ENCODE data around the gene GRM7. TPM values are rescaled to one million over a fixed set of nuclear protein-coding genes. Genes with fewer than 3 reads are reported as not detected.

GRM7 gene
- total RNA-seq, 2 experiments from 2014 or later, result not detected

- no peaks in the 10 kb centered on the region for H3K36me3 Mint-ChIP-seq (ENCODE audit: low read depth)
- ChIA-PET CTCF (no interaction called here), POLR2A (no interaction called here)
- H3K4me1 Mint-ChIP-seq, result no peaks in the 10 kb centered on the region
- intact Hi-C loops (cut with DNase I, micrococcal nuclease), result no loop called here
- H3K27me3 Mint-ChIP-seq, result peaks cover 2% of the 10 kb centered on the region
- no peak overlapping the region for H3K27ac Mint-ChIP-seq
- no peak overlapping the region for H3K4me3 Mint-ChIP-seq
- ATAC-seq (no peak), DNase-seq (no peak)
- H3K9me3 Mint-ChIP-seq (ENCODE audit: low read depth), result no peaks in the 10 kb centered on the region
Observed at GRCh38 chr3:7728566-7729519, 867.9 kb downstream of the GRM7 start.

DNA sequence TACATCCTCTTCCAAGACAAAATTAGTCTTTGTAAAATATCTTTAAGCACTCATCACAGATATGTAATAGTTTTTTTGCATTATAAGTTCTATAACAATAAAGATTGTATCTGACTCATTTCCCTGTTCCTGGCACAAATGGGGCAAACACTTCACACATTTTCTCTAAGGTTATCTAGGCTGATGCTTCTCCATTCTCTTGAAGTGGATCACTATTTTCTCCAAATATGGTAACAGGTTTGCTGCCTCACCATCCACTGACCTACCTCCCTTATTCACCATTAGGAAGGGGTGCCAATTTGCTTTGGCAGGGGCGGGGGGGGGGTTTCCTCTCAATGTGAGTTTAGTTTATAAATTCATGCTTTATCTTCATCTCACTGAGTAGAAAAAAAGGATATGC lies 873.0 kb downstream of the GRM7 start:
- Mint-ChIP-seq H3K4me1 (no peaks in the 10 kb centered on the region), H3K27ac (no peak overlapping the region), H3K9me3 (ENCODE audit: low read depth) (no peaks in the 10 kb centered on the region), H3K27me3 (peaks cover 2% of the 10 kb centered on the region), H3K4me3 (no peak overlapping the region), H3K36me3 (ENCODE audit: low read depth) (no peaks in the 10 kb centered on the region)
- ATAC-seq (no peak), DNase-seq (no peak)
- ChIA-PET POLR2A (no interaction called here), CTCF (no interaction called here)
- intact Hi-C loops (cut with DNase I, micrococcal nuclease), result no loop called here

DNA sequence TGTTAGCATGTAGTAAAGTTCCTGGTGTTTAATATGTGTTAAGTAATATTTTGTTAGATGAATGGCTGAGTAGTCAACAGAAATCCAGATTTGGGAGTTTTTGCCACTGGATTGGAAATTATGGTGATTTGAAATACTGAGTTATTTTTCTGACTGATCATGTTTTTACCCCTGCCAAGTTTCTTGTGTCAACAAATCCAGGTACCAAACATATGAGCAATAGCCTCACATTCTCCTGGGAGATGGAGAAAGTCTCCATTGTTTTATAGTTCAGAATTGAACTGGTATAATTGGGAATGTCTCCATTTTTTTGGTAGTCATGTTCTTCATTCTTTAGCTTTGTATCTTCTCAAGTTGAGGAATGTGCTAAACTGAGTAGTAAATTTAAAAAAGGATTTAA lies 873.5 kb downstream of the GRM7 start:
- ATAC-seq (no peak), DNase-seq (no peak)
- POLR2A ChIA-PET, result no interaction called here
- Mint-ChIP-seq H3K36me3 (ENCODE audit: low read depth) (no peaks in the 10 kb centered on the region), H3K27ac (no peak overlapping the region), H3K4me3 (no peak overlapping the region), H3K27me3 (peaks cover 2% of the 10 kb centered on the region), H3K4me1 (no peaks in the 10 kb centered on the region), H3K9me3 (ENCODE audit: low read depth) (no peaks in the 10 kb centered on the region)
- CTCF ChIA-PET, result no interaction called here
- intact Hi-C loops (cut with DNase I, micrococcal nuclease), result no loop called here

GRCh38 chr3:7737263-7737662 lies 876.3 kb downstream of the GRM7 start:
- intact Hi-C loops (cut with DNase I, micrococcal nuclease), result no loop called here
- no peak for DNase-seq
- Mint-ChIP-seq H3K27me3 (peaks cover 4% of the 10 kb centered on the region), H3K4me1 (no peaks in the 10 kb centered on the region), H3K4me3 (no peak overlapping the region), H3K9me3 (ENCODE audit: low read depth) (no peaks in the 10 kb centered on the region), H3K27ac (no peak overlapping the region), H3K36me3 (ENCODE audit: low read depth) (no peaks in the 10 kb centered on the region)
- ChIA-PET CTCF (interaction anchor here (0.9 kb wide), 1 partner anchor 13 kb away, joined by 3 read pairs; no protein-coding TSS in a partner anchor), POLR2A (no interaction called here)
- no peak for ATAC-seq

DNA sequence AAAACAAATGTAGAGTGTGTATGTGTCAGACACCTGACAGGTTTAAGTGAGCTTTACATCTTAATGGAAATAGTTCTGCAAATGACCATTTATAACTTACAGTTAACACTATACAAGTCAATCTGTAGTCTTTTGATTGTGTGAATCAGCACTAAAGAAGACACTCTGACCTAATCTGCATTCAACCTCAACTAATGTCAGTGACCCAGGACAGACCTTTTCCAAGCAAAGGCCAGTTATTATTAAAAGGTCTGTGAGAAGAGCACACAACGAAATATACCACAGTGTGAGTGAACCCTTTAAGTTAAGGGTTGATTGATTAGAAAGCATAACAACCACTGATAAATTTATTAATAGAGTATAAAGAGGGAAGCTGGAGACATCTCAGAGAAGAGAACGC lies 878.8 kb downstream of the GRM7 start:
- Mint-ChIP-seq H3K9me3 (ENCODE audit: low read depth) (no peaks in the 10 kb centered on the region), H3K36me3 (ENCODE audit: low read depth) (no peaks in the 10 kb centered on the region), H3K27me3 (peaks cover 2% of the 10 kb centered on the region), H3K4me3 (no peak overlapping the region), H3K27ac (no peak overlapping the region), H3K4me1 (no peaks in the 10 kb centered on the region)
- CTCF ChIA-PET, result no interaction called here
- ATAC-seq (no peak), DNase-seq (no peak)
- intact Hi-C loops (cut with DNase I, micrococcal nuclease), result no loop called here
- POLR2A ChIA-PET, result no interaction called here

GRCh38 chr3:7740458-7740857 lies 879.5 kb downstream of the GRM7 start:
- POLR2A ChIA-PET, result no interaction called here

DNA sequence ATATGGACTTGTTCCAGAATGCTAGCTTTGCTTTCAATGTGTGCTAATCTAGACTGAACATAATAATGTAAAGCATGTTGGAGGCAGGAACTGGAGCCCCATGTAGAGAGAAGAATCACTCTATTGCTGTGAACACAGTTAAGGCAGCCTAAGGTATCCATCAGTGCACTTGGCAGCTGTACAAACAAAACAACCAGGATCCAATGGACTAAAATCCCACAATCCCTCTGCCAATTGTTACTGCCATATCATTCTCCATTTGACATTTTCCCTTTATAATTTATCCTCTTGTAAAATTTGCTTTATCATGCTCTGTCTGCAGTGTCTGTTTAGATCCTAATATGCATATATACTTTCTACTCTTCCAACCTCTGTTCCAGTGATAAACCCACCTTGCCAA lies 883.9 kb downstream of the GRM7 start:
- no peak overlapping the region for H3K27ac Mint-ChIP-seq
- no peak for ATAC-seq

More at GRCh38 chr3:7740458-7740857, 879.5 kb downstream of the GRM7 start:
- ATAC-seq, result no peak
- H3K27me3 Mint-ChIP-seq, result peaks cover 2% of the 10 kb centered on the region
- H3K4me1 Mint-ChIP-seq, result no peaks in the 10 kb centered on the region
- no peaks in the 10 kb centered on the region for H3K36me3 Mint-ChIP-seq (ENCODE audit: low read depth)
- H3K9me3 Mint-ChIP-seq (ENCODE audit: low read depth), result no peaks in the 10 kb centered on the region
- no peak for DNase-seq
- CTCF ChIA-PET, result no interaction called here
- H3K4me3 Mint-ChIP-seq, result no peak overlapping the region
- no peak overlapping the region for H3K27ac Mint-ChIP-seq
- intact Hi-C loops (cut with DNase I, micrococcal nuclease), result no loop called here

GRCh38 chr3:7745711-7746110 lies 884.8 kb downstream of the GRM7 start:
- ChIA-PET POLR2A (no interaction called here), CTCF (no interaction called here)
- ATAC-seq, result no peak
- no peak for DNase-seq
- no peaks in the 10 kb centered on the region for H3K27me3 Mint-ChIP-seq
- H3K9me3 Mint-ChIP-seq (ENCODE audit: low read depth), result no peaks in the 10 kb centered on the region
- no peaks in the 10 kb centered on the region for H3K4me1 Mint-ChIP-seq
- no peaks in the 10 kb centered on the region for H3K36me3 Mint-ChIP-seq (ENCODE audit: low read depth)
- no peak overlapping the region for H3K27ac Mint-ChIP-seq
- no peak overlapping the region for H3K4me3 Mint-ChIP-seq
- intact Hi-C loops (cut with DNase I, micrococcal nuclease), result no loop called here

More for the DNA sequence above, 883.9 kb downstream of the GRM7 start:
- H3K27me3 Mint-ChIP-seq, result no peaks in the 10 kb centered on the region
- ChIA-PET POLR2A (no interaction called here), CTCF (no interaction called here)
- H3K4me1 Mint-ChIP-seq, result no peaks in the 10 kb centered on the region
- no peak for DNase-seq
- no peaks in the 10 kb centered on the region for H3K9me3 Mint-ChIP-seq (ENCODE audit: low read depth)
- intact Hi-C loops (cut with DNase I, micrococcal nuclease), result no loop called here
- no peak overlapping the region for H3K4me3 Mint-ChIP-seq
- no peaks in the 10 kb centered on the region for H3K36me3 Mint-ChIP-seq (ENCODE audit: low read depth)

- no peak for DNase-seq
- POLR2A ChIA-PET, result no interaction called here
- CTCF ChIA-PET, result no interaction called here
- H3K9me3 Mint-ChIP-seq (ENCODE audit: low read depth), result no peaks in the 10 kb centered on the region
- H3K36me3 Mint-ChIP-seq (ENCODE audit: low read depth), result no peaks in the 10 kb centered on the region
- no peak overlapping the region for H3K4me3 Mint-ChIP-seq
- no peak overlapping the region for H3K27ac Mint-ChIP-seq
- intact Hi-C loops (cut with DNase I, micrococcal nuclease), result no loop called here
- no peaks in the 10 kb centered on the region for H3K27me3 Mint-ChIP-seq
- H3K4me1 Mint-ChIP-seq, result peaks cover 5% of the 10 kb centered on the region
- ATAC-seq, result no peak
Observed at GRCh38 chr3:7749931-7750695, 889.2 kb downstream of the GRM7 start.

- Mint-ChIP-seq H3K4me1 (peaks cover 5% of the 10 kb centered on the region), H3K9me3 (ENCODE audit: low read depth) (no peaks in the 10 kb centered on the region), H3K36me3 (ENCODE audit: low read depth) (no peaks in the 10 kb centered on the region), H3K27me3 (no peaks in the 10 kb centered on the region), H3K27ac (no peak overlapping the region), H3K4me3 (no peak overlapping the region)
- POLR2A ChIA-PET, result no interaction called here
- intact Hi-C loops (cut with DNase I, micrococcal nuclease), result no loop called here
- CTCF ChIA-PET, result no interaction called here
- ATAC-seq (no peak), DNase-seq (no peak)
Observed at GRCh38 chr3:7752005-7752404, 891.1 kb downstream of the GRM7 start.

GRCh38 chr3:7754653-7755441 lies 893.9 kb downstream of the GRM7 start:
- CTCF ChIA-PET, result no interaction called here
- no peak overlapping the region for H3K4me3 Mint-ChIP-seq
- DNase-seq, result no peak

More at GRCh38 chr3:7754653-7755441, 893.9 kb downstream of the GRM7 start:
- intact Hi-C loops (cut with DNase I, micrococcal nuclease), result no loop called here
- no peaks in the 10 kb centered on the region for H3K27me3 Mint-ChIP-seq
- peaks cover 5% of the 10 kb centered on the region for H3K4me1 Mint-ChIP-seq
- no peak for ATAC-seq
- no peaks in the 10 kb centered on the region for H3K36me3 Mint-ChIP-seq (ENCODE audit: low read depth)
- POLR2A ChIA-PET, result no interaction called here
- H3K9me3 Mint-ChIP-seq (ENCODE audit: low read depth), result no peaks in the 10 kb centered on the region
- no peak overlapping the region for H3K27ac Mint-ChIP-seq
